ENCODE results near the gene UBR7. TPM values are rescaled to one million over a fixed set of nuclear protein-coding genes. Genes with fewer than 3 reads are reported as not detected.

The UBR7 gene
- total RNA-seq, 1 experiment from 2014 or later: 19.9 TPM

DNA sequence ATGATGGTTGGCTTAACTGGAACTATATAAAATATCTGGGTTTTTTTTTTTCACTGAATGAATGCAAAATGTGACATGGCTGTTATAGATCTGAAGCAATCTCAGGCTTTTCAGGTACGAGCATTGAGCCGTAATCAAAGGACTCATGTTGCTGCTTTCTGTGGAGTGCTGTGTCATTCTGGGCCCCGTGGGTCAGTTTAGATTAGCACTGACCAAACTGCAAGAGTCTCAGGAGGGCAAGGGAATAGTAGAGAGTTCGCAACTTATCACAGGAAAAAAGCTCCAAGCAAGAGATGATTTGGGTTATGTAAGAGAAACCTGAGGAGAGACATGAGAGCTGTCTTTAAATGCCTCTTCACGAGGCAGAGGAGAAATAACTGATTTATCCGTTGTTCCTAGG lies 59.1 kb downstream of the UBR7 start:
- Histone ChIP-seq H3K36me3 (ENCODE audit: control insufficient read depth, insufficient read depth, low read length) (peaks cover 2% of the 10 kb centered on the region; the same call in 1 of the 2 replicates), H3K4me3 (ENCODE audit: low read depth in 2 of 2, low read length in 2 of 2) (no peak overlapping the region), H3K4me1 (ENCODE audit: control insufficient read depth, insufficient read depth, low read length) (no peaks in the 10 kb centered on the region), H3K27ac (ENCODE audit: low read length) (no peak overlapping the region), H3K9me3 (ENCODE audit: control insufficient read depth, insufficient read depth, low read depth, low read length) (no peaks in the 10 kb centered on the region), H3K27me3 (ENCODE audit: control insufficient read depth, insufficient read depth, low read length) (no peaks in the 10 kb centered on the region)
- DNase-seq (ENCODE audit: low read depth, low spot score): no peak
- in situ Hi-C loops (cut with HindIII; ENCODE audit: low pct_unique_long_range_greater_than_20kb, low sequenced_read_pairs) (no loop called here), intact Hi-C loops (cut with micrococcal nuclease; ENCODE audit: unreplicated experiment) (no loop called here)
- ATAC-seq: no peak
- CTCF ChIA-PET: interaction anchor here (0.8 kb wide), 1 partner anchor 235 kb away, joined by 4 read pairs; no protein-coding TSS in a partner anchor
- BruUV-seq (replicated peaks): no TSS peak
- TF ChIP-seq, protein P1, sequence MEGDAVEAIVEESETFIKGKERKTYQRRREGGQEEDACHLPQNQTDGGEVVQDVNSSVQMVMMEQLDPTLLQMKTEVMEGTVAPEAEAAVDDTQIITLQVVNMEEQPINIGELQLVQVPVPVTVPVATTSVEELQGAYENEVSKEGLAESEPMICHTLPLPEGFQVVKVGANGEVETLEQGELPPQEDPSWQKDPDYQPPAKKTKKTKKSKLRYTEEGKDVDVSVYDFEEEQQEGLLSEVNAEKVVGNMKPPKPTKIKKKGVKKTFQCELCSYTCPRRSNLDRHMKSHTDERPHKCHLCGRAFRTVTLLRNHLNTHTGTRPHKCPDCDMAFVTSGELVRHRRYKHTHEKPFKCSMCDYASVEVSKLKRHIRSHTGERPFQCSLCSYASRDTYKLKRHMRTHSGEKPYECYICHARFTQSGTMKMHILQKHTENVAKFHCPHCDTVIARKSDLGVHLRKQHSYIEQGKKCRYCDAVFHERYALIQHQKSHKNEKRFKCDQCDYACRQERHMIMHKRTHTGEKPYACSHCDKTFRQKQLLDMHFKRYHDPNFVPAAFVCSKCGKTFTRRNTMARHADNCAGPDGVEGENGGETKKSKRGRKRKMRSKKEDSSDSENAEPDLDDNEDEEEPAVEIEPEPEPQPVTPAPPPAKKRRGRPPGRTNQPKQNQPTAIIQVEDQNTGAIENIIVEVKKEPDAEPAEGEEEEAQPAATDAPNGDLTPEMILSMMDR (IDR thresholded peaks at IDR 0.05): no peak
- TF ChIP-seq, protein P2, sequence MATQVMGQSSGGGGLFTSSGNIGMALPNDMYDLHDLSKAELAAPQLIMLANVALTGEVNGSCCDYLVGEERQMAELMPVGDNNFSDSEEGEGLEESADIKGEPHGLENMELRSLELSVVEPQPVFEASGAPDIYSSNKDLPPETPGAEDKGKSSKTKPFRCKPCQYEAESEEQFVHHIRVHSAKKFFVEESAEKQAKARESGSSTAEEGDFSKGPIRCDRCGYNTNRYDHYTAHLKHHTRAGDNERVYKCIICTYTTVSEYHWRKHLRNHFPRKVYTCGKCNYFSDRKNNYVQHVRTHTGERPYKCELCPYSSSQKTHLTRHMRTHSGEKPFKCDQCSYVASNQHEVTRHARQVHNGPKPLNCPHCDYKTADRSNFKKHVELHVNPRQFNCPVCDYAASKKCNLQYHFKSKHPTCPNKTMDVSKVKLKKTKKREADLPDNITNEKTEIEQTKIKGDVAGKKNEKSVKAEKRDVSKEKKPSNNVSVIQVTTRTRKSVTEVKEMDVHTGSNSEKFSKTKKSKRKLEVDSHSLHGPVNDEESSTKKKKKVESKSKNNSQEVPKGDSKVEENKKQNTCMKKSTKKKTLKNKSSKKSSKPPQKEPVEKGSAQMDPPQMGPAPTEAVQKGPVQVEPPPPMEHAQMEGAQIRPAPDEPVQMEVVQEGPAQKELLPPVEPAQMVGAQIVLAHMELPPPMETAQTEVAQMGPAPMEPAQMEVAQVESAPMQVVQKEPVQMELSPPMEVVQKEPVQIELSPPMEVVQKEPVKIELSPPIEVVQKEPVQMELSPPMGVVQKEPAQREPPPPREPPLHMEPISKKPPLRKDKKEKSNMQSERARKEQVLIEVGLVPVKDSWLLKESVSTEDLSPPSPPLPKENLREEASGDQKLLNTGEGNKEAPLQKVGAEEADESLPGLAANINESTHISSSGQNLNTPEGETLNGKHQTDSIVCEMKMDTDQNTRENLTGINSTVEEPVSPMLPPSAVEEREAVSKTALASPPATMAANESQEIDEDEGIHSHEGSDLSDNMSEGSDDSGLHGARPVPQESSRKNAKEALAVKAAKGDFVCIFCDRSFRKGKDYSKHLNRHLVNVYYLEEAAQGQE (IDR thresholded peaks at IDR 0.05; ENCODE audit: insufficient read depth in 1 of 2, low read depth in 2 of 2, low read length in 1 of 2): no peak
- TF ChIP-seq TCF7L2 (IDR thresholded peaks at IDR 0.05; ENCODE audit: low read depth, low read length) (no peak), SIN3A (IDR thresholded peaks at IDR 0.05; ENCODE audit: borderline replicate concordance, insufficient read depth, low read depth, low read length) (no peak)
- POLR2A ChIA-PET: no interaction called here

DNA sequence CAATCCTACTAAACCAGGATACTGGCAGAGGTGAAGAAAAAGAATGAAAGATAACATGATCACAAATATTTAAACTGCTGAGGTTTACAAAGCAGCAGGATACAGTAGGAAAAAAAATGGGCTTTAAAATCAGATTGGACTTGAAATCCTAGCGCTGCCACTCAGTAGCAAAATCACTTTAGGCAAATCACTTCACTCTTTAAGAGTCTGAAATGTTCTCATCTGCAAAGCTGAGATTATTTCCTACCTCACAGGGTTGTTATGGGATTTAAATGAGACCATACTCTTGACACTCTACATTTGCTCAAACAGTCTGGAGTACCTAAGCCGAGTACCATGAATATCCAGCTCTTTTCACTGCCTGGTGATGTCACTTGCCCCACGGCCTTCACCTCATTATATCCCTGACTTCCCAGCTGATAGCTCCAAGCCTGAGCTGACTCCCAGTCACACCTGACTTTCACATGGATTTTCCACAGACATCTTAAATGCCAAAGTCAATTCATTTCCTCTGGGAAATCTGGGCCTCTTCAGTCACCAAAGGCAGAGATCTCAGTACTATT lies 60.2 kb downstream of the UBR7 start:
- no peak for ATAC-seq

More for the DNA sequence above, 60.2 kb downstream of the UBR7 start:
- BruUV-seq (replicated peaks): no TSS peak
- no peaks in the 10 kb centered on the region for H3K9me3 ChIP-seq (ENCODE audit: control insufficient read depth, insufficient read depth, low read depth, low read length)
- H3K4me3 ChIP-seq (ENCODE audit: low read depth in 2 of 2, low read length in 2 of 2): no peak overlapping the region
- intact Hi-C loops (cut with micrococcal nuclease; ENCODE audit: unreplicated experiment) (no loop called here), in situ Hi-C loops (cut with HindIII; ENCODE audit: low pct_unique_long_range_greater_than_20kb, low sequenced_read_pairs) (no loop called here)
- TF ChIP-seq SIN3A (IDR thresholded peaks at IDR 0.05; ENCODE audit: borderline replicate concordance, insufficient read depth, low read depth, low read length): no peak
- TF ChIP-seq, protein P2 (IDR thresholded peaks at IDR 0.05; ENCODE audit: insufficient read depth in 1 of 2, low read depth in 2 of 2, low read length in 1 of 2): no peak
- no peak for TF ChIP-seq POLR2AphosphoS5 (IDR thresholded peaks at IDR 0.05; ENCODE audit: low read depth, low read length)
- TF ChIP-seq, protein P1 (IDR thresholded peaks at IDR 0.05): no peak
- TF ChIP-seq TCF7L2 (IDR thresholded peaks at IDR 0.05; ENCODE audit: low read depth, low read length): no peak
- no peaks in the 10 kb centered on the region for H3K27me3 ChIP-seq (ENCODE audit: control insufficient read depth, insufficient read depth, low read length)
- DNase-seq (ENCODE audit: low read depth, low spot score): no peak
- ChIA-PET CTCF (no interaction called here), POLR2A (interaction anchor here (0.5 to 0.6 kb wide), 2 partner anchors 25 to 46 kb away, joined by 3 to 4 read pairs; no protein-coding TSS in a partner anchor)
- H3K36me3 ChIP-seq (ENCODE audit: control insufficient read depth, insufficient read depth, low read length): no peaks in the 10 kb centered on the region
- no peak overlapping the region for H3K27ac ChIP-seq (ENCODE audit: low read length)
- H3K4me1 ChIP-seq (ENCODE audit: control insufficient read depth, insufficient read depth, low read length): no peaks in the 10 kb centered on the region
